SK-N-SH treated with all-trans-retinoic acid at 6 μM for 48 hours (cell line): ENCODE measurements around the gene CERK.

Experiments used
- ARNTL ChIP-seq: fragments of 450-650 bp; formaldehyde crosslinking; IDR thresholded peaks from 2 replicates; pipeline ENCODE4 v1.5.0; 2020; ENCODE audit warnings: low read depth, mild to moderate bottlenecking, moderate library complexity, borderline replicate concordance
- CSDC2 ChIP-seq: fragments of 250-450 bp; sonication (Bioruptor Pico); IDR thresholded peaks from 2 replicates; pipeline ENCODE4 v1.5.0; 2020; ENCODE audit warnings: mild to moderate bottlenecking, moderate library complexity
- ESRRG ChIP-seq: fragments of 250-450 bp; sonication (Bioruptor Pico); IDR thresholded peaks from 2 replicates; pipeline ENCODE4 v1.6.1; 2021; ENCODE audit warnings: mild to moderate bottlenecking
- OSR1 ChIP-seq: fragments of 250-450 bp; sonication (Bioruptor Pico); IDR thresholded peaks from 2 replicates; pipeline ENCODE4 v1.8.0; 2022; ENCODE audit warnings: moderate library complexity, mild to moderate bottlenecking, inconsistent platforms
- POU6F1 ChIP-seq: fragments of 250-450 bp; sonication (Bioruptor Pico); IDR thresholded peaks from 2 replicates; pipeline ENCODE4 v1.8.0; 2021; ENCODE audit warnings: low read depth, mild to moderate bottlenecking, moderate library complexity, borderline replicate concordance
- SNAI2 ChIP-seq: fragments of 250-450 bp; sonication (Bioruptor Pico); IDR thresholded peaks from 2 replicates; pipeline ENCODE4 v1.5.0; 2020; ENCODE audit warnings: mild to moderate bottlenecking, moderate library complexity
- TSHZ2 ChIP-seq: fragments of 250-450 bp; sonication (Bioruptor Pico); IDR thresholded peaks from 2 replicates; pipeline ENCODE4 v1.5.0; 2020; ENCODE audit warnings: mild to moderate bottlenecking, moderate library complexity
- ZC3H10 ChIP-seq: fragments of 250-450 bp; sonication (Bioruptor Pico); IDR thresholded peaks from 2 replicates; pipeline ENCODE4 v1.5.1; 2021; ENCODE audit warnings: mild to moderate bottlenecking, moderate library complexity
- ZFP3 ChIP-seq: fragments of 250-450 bp; sonication (Bioruptor Pico); IDR thresholded peaks from 2 replicates; pipeline ENCODE4 v1.5.0; 2020; ENCODE audit warnings: mild to moderate bottlenecking, moderate library complexity
- ZNF565 ChIP-seq: fragments of 450-650 bp; formaldehyde crosslinking; conservative IDR thresholded peaks from 2 replicates; pipeline ENCODE4 v1.5.0; 2020; ENCODE audit warnings: low read depth, mild to moderate bottlenecking, moderate library complexity
- TF ChIP-seq, protein P1 (sequence below): fragments of 250-450 bp; sonication (Bioruptor Pico); IDR thresholded peaks from 2 replicates; pipeline ENCODE4 v1.8.0; 2020; ENCODE audit warnings: mild to moderate bottlenecking, moderate library complexity, borderline replicate concordance

DNA sequence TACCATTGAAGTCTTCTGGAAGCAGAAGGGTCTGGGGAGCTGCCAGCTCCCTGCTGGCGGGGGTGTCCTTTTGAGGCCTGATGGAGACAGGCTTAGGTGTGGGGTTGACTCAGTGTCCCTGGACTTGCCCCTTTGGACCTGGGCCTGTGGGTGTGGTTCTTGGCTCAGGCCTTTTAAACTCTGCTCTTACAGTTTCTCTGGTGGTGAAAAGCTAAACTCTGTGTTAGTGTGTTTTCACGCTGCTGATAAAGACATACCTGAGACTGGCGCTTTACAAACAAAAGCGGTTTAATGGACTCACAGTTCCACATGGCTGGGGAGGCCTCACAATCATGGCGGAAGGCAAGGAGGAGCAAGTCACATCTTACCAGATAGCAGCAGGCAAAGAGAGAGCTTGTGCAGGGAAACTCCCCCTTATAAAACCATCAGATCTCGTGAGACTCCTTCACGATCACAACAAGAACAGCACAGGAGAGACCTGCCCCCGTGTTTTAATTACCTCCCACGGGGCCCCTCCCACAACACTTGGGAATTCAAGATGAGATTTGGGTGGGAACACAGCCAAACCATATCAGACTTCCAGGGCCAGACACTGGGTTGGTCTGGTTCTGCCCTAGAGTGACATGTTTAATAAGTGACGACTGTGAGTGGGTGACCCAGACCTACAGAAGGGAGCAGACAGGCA lies 91.4 kb downstream of the CERK start:
- TF ChIP-seq ZNF565 (CRISPR knock-in tag) (no peak), SNAI2 (CRISPR knock-in tag) (no peak), ZFP3 (no peak), POU6F1 (no peak), OSR1 (no peak), CSDC2 (CRISPR knock-in tag) (no peak), ESRRG (CRISPR knock-in tag) (no peak), TSHZ2 (CRISPR knock-in tag) (no peak), ZC3H10 (CRISPR knock-in tag) (no peak), ARNTL (CRISPR knock-in tag) (no peak)
- TF ChIP-seq, protein P1, sequence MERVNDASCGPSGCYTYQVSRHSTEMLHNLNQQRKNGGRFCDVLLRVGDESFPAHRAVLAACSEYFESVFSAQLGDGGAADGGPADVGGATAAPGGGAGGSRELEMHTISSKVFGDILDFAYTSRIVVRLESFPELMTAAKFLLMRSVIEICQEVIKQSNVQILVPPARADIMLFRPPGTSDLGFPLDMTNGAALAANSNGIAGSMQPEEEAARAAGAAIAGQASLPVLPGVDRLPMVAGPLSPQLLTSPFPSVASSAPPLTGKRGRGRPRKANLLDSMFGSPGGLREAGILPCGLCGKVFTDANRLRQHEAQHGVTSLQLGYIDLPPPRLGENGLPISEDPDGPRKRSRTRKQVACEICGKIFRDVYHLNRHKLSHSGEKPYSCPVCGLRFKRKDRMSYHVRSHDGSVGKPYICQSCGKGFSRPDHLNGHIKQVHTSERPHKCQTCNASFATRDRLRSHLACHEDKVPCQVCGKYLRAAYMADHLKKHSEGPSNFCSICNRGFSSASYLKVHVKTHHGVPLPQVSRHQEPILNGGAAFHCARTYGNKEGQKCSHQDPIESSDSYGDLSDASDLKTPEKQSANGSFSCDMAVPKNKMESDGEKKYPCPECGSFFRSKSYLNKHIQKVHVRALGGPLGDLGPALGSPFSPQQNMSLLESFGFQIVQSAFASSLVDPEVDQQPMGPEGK (CRISPR knock-in tag), result no peak
